Fibroblast of skin of abdomen (primary cell): Measurements from ENCODE around the gene YWHAQ.

Experiments used
- DNase-seq: peaks from one replicate; pipeline ENCODE4 v3.0.0-alpha.2; 2013

Gene YWHAQ

GRCh38 chr2:9655441-9656269 lies 24.9 kb upstream of the YWHAQ start:
- peak; percentile 91 for DNase-seq

GRCh38 chr2:9654452-9655100 lies 23.8 kb upstream of the YWHAQ start:
- DNase-seq, result no peak

- DNase-seq, result no peak
Measured at GRCh38 chr2:9653485-9654271, 22.9 kb upstream of the YWHAQ start.

GRCh38 chr2:9652898-9653479 lies 22.2 kb upstream of the YWHAQ start:
- DNase-seq, result no peak

GRCh38 chr2:9652267-9652666 lies 21.5 kb upstream of the YWHAQ start:
- no peak for DNase-seq

GRCh38 chr2:9650119-9650821 lies 19.5 kb upstream of the YWHAQ start:
- no peak for DNase-seq

GRCh38 chr2:9649261-9649660 lies 18.5 kb upstream of the YWHAQ start:
- no peak for DNase-seq

- no peak for DNase-seq
Measured at GRCh38 chr2:9648821-9649220, 18.0 kb upstream of the YWHAQ start.

- DNase-seq, result no peak
Measured at GRCh38 chr2:9647884-9648283, 17.1 kb upstream of the YWHAQ start.

GRCh38 chr2:9646196-9647030 lies 15.6 kb upstream of the YWHAQ start:
- no peak for DNase-seq

- no peak for DNase-seq
Measured at GRCh38 chr2:9644603-9645002, 13.8 kb upstream of the YWHAQ start.

GRCh38 chr2:9644021-9644420 lies 13.2 kb upstream of the YWHAQ start:
- no peak for DNase-seq

- no peak for DNase-seq
Measured at GRCh38 chr2:9641641-9642040, 10.8 kb upstream of the YWHAQ start.

- DNase-seq, result no peak
Measured at GRCh38 chr2:9640403-9641104, 9.8 kb upstream of the YWHAQ start.

- no peak for DNase-seq
Measured at GRCh38 chr2:9639740-9640343, 9.0 kb upstream of the YWHAQ start.

GRCh38 chr2:9639000-9639602 lies 8.3 kb upstream of the YWHAQ start:
- no peak for DNase-seq

- peak; percentile 79 for DNase-seq
Measured at GRCh38 chr2:9638532-9638931, 7.7 kb upstream of the YWHAQ start.

- DNase-seq, result peak; percentile 65
Measured at GRCh38 chr2:9637330-9637729, 6.5 kb upstream of the YWHAQ start.

GRCh38 chr2:9634133-9634532 lies 3.3 kb upstream of the YWHAQ start:
- DNase-seq, result no peak
